ENCODE data around the gene OVCA2.

OVCA2 gene

GRCh38 chr17:2055292-2056205, 13.7 kb downstream of the OVCA2 start:
- Histone ChIP-seq H3K27me3 (ENCODE audit: insufficient read depth, low read length, poor library complexity, severe bottlenecking) (no peaks in the 10 kb centered on the region), H3K9me2 (replicated peaks; ENCODE audit: low read depth, low read length) (no peaks in the 10 kb centered on the region), H2AFZ (ENCODE audit: low read length) (no peak overlapping the region), H3F3A (ENCODE audit: low read depth) (no peaks in the 10 kb centered on the region), H4K20me1 (ENCODE audit: insufficient read depth, low read length, poor library complexity, severe bottlenecking) (peaks cover 6% of the 10 kb centered on the region), H3K79me2 (ENCODE audit: insufficient read depth, low read length) (no peaks in the 10 kb centered on the region), H3K4me1 (ENCODE audit: insufficient read depth, low read length, poor library complexity, severe bottlenecking) (peaks cover 15% of the 10 kb centered on the region), H3K36me3 (ENCODE audit: insufficient read depth, low read length) (peaks cover 6% of the 10 kb centered on the region; the same call in 1 of the 2 replicates), H3K9ac (ENCODE audit: low read depth, low read length, poor library complexity, severe bottlenecking) (no peak overlapping the region), H3K4me2 (ENCODE audit: low read depth, low read length, poor library complexity, severe bottlenecking) (peak overlapping the region; percentile 87), H3K4me3 (ENCODE audit: low read length, poor library complexity, severe bottlenecking) (peak overlapping the region; percentile 79), H3K9me3 (ENCODE audit: insufficient read depth, low read depth, low read length) (no peaks in the 10 kb centered on the region)
- TF ChIP-seq CTCF (conservative IDR thresholded peaks at IDR 0.05; ENCODE audit: low read length) (no peak), EZH2phosphoT487 (IDR thresholded peaks at IDR 0.05; ENCODE audit: borderline replicate concordance) (no peak)

- Histone ChIP-seq H3K4me1 (ENCODE audit: insufficient read depth, low read length, poor library complexity, severe bottlenecking) (peaks cover 15% of the 10 kb centered on the region), H3K9ac (ENCODE audit: low read depth, low read length, poor library complexity, severe bottlenecking) (no peak overlapping the region), H3K4me3 (ENCODE audit: low read length, poor library complexity, severe bottlenecking) (no peak overlapping the region), H3K9me2 (replicated peaks; ENCODE audit: low read depth, low read length) (no peaks in the 10 kb centered on the region), H3F3A (ENCODE audit: low read depth) (no peaks in the 10 kb centered on the region), H2AFZ (ENCODE audit: low read length) (no peak overlapping the region), H3K9me3 (ENCODE audit: insufficient read depth, low read depth, low read length) (no peaks in the 10 kb centered on the region), H3K4me2 (ENCODE audit: low read depth, low read length, poor library complexity, severe bottlenecking) (no peak overlapping the region), H3K79me2 (ENCODE audit: insufficient read depth, low read length) (no peaks in the 10 kb centered on the region), H3K27me3 (ENCODE audit: insufficient read depth, low read length, poor library complexity, severe bottlenecking) (no peaks in the 10 kb centered on the region), H4K20me1 (ENCODE audit: insufficient read depth, low read length, poor library complexity, severe bottlenecking) (peaks cover 6% of the 10 kb centered on the region), H3K36me3 (ENCODE audit: insufficient read depth, low read length) (peaks cover 16% of the 10 kb centered on the region; the same call in 1 of the 2 replicates)
- no peak for TF ChIP-seq CTCF (conservative IDR thresholded peaks at IDR 0.05; ENCODE audit: low read length)
- no peak for TF ChIP-seq EZH2phosphoT487 (IDR thresholded peaks at IDR 0.05; ENCODE audit: borderline replicate concordance)
These were observed 14.7 kb downstream of the OVCA2 start for GRCh38 chr17:2056206-2057174.

GRCh38 chr17:2057175-2057759, 15.4 kb downstream of the OVCA2 start:
- Histone ChIP-seq H2AFZ (ENCODE audit: low read length) (no peak overlapping the region), H3K36me3 (ENCODE audit: insufficient read depth, low read length) (peaks cover 24% of the 10 kb centered on the region; the same call in 1 of the 2 replicates), H3K9me3 (ENCODE audit: insufficient read depth, low read depth, low read length) (no peaks in the 10 kb centered on the region), H3F3A (ENCODE audit: low read depth) (no peaks in the 10 kb centered on the region), H3K4me3 (ENCODE audit: low read length, poor library complexity, severe bottlenecking) (no peak overlapping the region), H3K79me2 (ENCODE audit: insufficient read depth, low read length) (no peaks in the 10 kb centered on the region), H3K4me2 (ENCODE audit: low read depth, low read length, poor library complexity, severe bottlenecking) (no peak overlapping the region), H3K27me3 (ENCODE audit: insufficient read depth, low read length, poor library complexity, severe bottlenecking) (no peaks in the 10 kb centered on the region), H3K9me2 (replicated peaks; ENCODE audit: low read depth, low read length) (no peaks in the 10 kb centered on the region), H3K9ac (ENCODE audit: low read depth, low read length, poor library complexity, severe bottlenecking) (no peak overlapping the region), H3K4me1 (ENCODE audit: insufficient read depth, low read length, poor library complexity, severe bottlenecking) (peaks cover 15% of the 10 kb centered on the region), H4K20me1 (ENCODE audit: insufficient read depth, low read length, poor library complexity, severe bottlenecking) (peaks cover 6% of the 10 kb centered on the region)
- TF ChIP-seq CTCF (conservative IDR thresholded peaks at IDR 0.05; ENCODE audit: low read length), result no peak
- no peak for TF ChIP-seq EZH2phosphoT487 (IDR thresholded peaks at IDR 0.05; ENCODE audit: borderline replicate concordance)
